PC-9 (cell line): ENCODE results near the gene CDC73. TPM values are rescaled to one million over a fixed set of nuclear protein-coding genes. Genes with fewer than 3 reads are reported as not detected.

Experiments used
- BruUV-seq: library from RNA; stranded (reverse); fragments of 400-500 nt; replicated peaks from 2 replicates; lab custom pipeline; 2021; lab: Mats Ljungman, UMichigan
- CTCF ChIA-PET: fragments of 300-600 bp; sonication (Branson Sonifier 250); formaldehyde crosslinking; loops from one replicate; lab custom pipeline; 2022; ENCODE audit warnings: antibody characterized with exemption; lab: Charles Lee
- POLR2A ChIA-PET: fragments of 300-600 bp; sonication (Branson Sonifier 250); formaldehyde crosslinking; loops from one replicate; lab custom pipeline; 2022; ENCODE audit warnings: antibody characterized with exemption; ENCODE audit not compliant: unreplicated experiment; lab: Charles Lee
- DNase-seq, 2 experiments: peaks; one replicate each; pipeline versions ENCODE4 v3.0.0 to v3.0.0-alpha.2; 2015 to 2022; ENCODE audit warnings: mixed read lengths in 1 of 2
- H2AFZ ChIP-seq: fragments of 200-600 bp; sonication (generic); 2 replicates; pipeline ENCODE4 v1.8.1; 2017; ENCODE audit warnings: antibody characterized with exemption
- H3F3A ChIP-seq: fragments of 200-600 bp; sonication (generic); 2 replicates; pipeline ENCODE4 v1.8.1; 2017; ENCODE audit warnings: antibody characterized with exemption, mild to moderate bottlenecking, low read depth; ENCODE audit not compliant: insufficient read depth
- H3K27ac ChIP-seq: fragments of 200-600 bp; sonication (generic); 2 replicates; pipeline ENCODE4 v1.6.1; 2016; ENCODE audit warnings: mixed run types
- H3K27me3 ChIP-seq: fragments of 200-600 bp; sonication (generic); 2 replicates; pipeline ENCODE4 v1.6.1; 2016; ENCODE audit warnings: low read depth, mixed run types; ENCODE audit not compliant: insufficient read depth
- H3K36me3 ChIP-seq: fragments of 200-600 bp; sonication (generic); 2 replicates; pipeline ENCODE4 v1.6.1; 2016; ENCODE audit warnings: low read depth, mixed run types
- H3K4me1 ChIP-seq: fragments of 200-600 bp; sonication (generic); replicated peaks from 2 replicates; pipeline ENCODE4 v1.6.1; 2016; ENCODE audit warnings: mixed run types; ENCODE audit not compliant: insufficient read depth
- H3K4me2 ChIP-seq: fragments of 200-600 bp; sonication (generic); 2 replicates; pipeline ENCODE4 v1.6.1; 2017; ENCODE audit warnings: mixed run types
- H3K4me3 ChIP-seq: fragments of 200-600 bp; sonication (generic); 2 replicates; pipeline ENCODE4 v1.6.1; 2016; ENCODE audit warnings: mixed run types
- H3K79me2 ChIP-seq: fragments of 200-600 bp; sonication (generic); 2 replicates; pipeline ENCODE4 v1.6.1; 2017; ENCODE audit warnings: low read depth, mixed run types
- H3K9me2 ChIP-seq: fragments of 200-600 bp; sonication (generic); 2 replicates; pipeline ENCODE4 v1.8.1; 2017; ENCODE audit warnings: mild to moderate bottlenecking; ENCODE audit not compliant: insufficient read depth
- H3K9me3 ChIP-seq: fragments of 200-600 bp; sonication (generic); 2 replicates; pipeline ENCODE4 v1.8.1; 2016; ENCODE audit warnings: low read depth; ENCODE audit not compliant: insufficient read depth
- H4K20me1 ChIP-seq: fragments of 200-600 bp; sonication (generic); 2 replicates; pipeline ENCODE4 v1.8.1; 2017; ENCODE audit not compliant: insufficient read depth
- CTCF ChIP-seq: fragments of 200-600 bp; sonication (generic); conservative IDR thresholded peaks from 2 replicates; pipeline ENCODE4 v1.6.1; 2017; ENCODE audit warnings: mixed run types, antibody characterized with exemption, mild to moderate bottlenecking, moderate library complexity
- EZH2 ChIP-seq: fragments of 200-600 bp; sonication (generic); IDR thresholded peaks from 2 replicates; pipeline ENCODE4 v1.8.0; 2017; ENCODE audit warnings: antibody characterized with exemption, low read depth
- intact Hi-C: fragments of 100-400 bp; cut with micrococcal nuclease; formaldehyde crosslinking; loops from one replicate; pipeline ENCODE4 v1.10.0; 2022; ENCODE audit not compliant: unreplicated experiment
- total RNA-seq: library from RNA; stranded (reverse); gene quantifications from 2 replicates; pipeline ENCODE4 v1.2.3, GENCODE V29; 2021

The CDC73 gene
- total RNA-seq, 1 experiment from 2014 or later, result 39.6 TPM

- Histone ChIP-seq H3K36me3 (0 out of 2 replicates have a peak, but pooled peaks cover 3% of the 10 kb centered on the region), H3K9me2 (no peaks in the 10 kb centered on the region), H4K20me1 (no peaks in the 10 kb centered on the region), H3F3A (no peaks in the 10 kb centered on the region), H3K27ac (no peak overlapping the region), H3K4me3 (no peak overlapping the region), H3K9me3 (no peaks in the 10 kb centered on the region), H3K79me2 (no peaks in the 10 kb centered on the region), H2AFZ (no peak overlapping the region), H3K4me2 (no peak overlapping the region), H3K27me3 (no peaks in the 10 kb centered on the region), H3K4me1 (peaks cover 1% of the 10 kb centered on the region; the same call in 1 of the 2 replicates)
- DNase-seq, result no peak
- intact Hi-C loops, result no loop called here
- POLR2A ChIA-PET, result no interaction called here
- no TSS peak for BruUV-seq
- TF ChIP-seq EZH2, result no peak
- no peak for TF ChIP-seq CTCF
- CTCF ChIA-PET, result no interaction called here
Observed at GRCh38 chr1:193216920-193217319, 95.1 kb downstream of the CDC73 start.

GRCh38 chr1:193219391-193219790, 97.6 kb downstream of the CDC73 start:
- H3K4me1 ChIP-seq, result no peaks in the 10 kb centered on the region
- no peaks in the 10 kb centered on the region for H3K36me3 ChIP-seq
- no peaks in the 10 kb centered on the region for H3K79me2 ChIP-seq
- ChIA-PET POLR2A (no interaction called here), CTCF (no interaction called here)
- no peaks in the 10 kb centered on the region for H3K9me3 ChIP-seq
- TF ChIP-seq EZH2, result no peak
- TF ChIP-seq CTCF, result no peak
- no TSS peak for BruUV-seq
- H3K4me3 ChIP-seq, result no peak overlapping the region
- H3K27me3 ChIP-seq, result no peaks in the 10 kb centered on the region
- no peaks in the 10 kb centered on the region for H3F3A ChIP-seq
- no peak for DNase-seq
- H4K20me1 ChIP-seq, result no peaks in the 10 kb centered on the region
- no peaks in the 10 kb centered on the region for H3K9me2 ChIP-seq
- H2AFZ ChIP-seq, result no peak overlapping the region
- H3K27ac ChIP-seq, result no peak overlapping the region
- no peak overlapping the region for H3K4me2 ChIP-seq
- intact Hi-C loops, result no loop called here

GRCh38 chr1:193221651-193222050, 99.8 kb downstream of the CDC73 start:
- intact Hi-C loops, result no loop called here
- Histone ChIP-seq H3K36me3 (no peaks in the 10 kb centered on the region), H3K9me3 (no peaks in the 10 kb centered on the region), H4K20me1 (no peaks in the 10 kb centered on the region), H3K27me3 (no peaks in the 10 kb centered on the region), H3K79me2 (no peaks in the 10 kb centered on the region), H3K27ac (no peak overlapping the region), H3K9me2 (no peaks in the 10 kb centered on the region), H3K4me3 (no peak overlapping the region), H3F3A (no peaks in the 10 kb centered on the region), H3K4me2 (no peak overlapping the region), H3K4me1 (no peaks in the 10 kb centered on the region), H2AFZ (no peak overlapping the region)
- POLR2A ChIA-PET, result no interaction called here
- BruUV-seq, result no TSS peak
- no peak for TF ChIP-seq CTCF
- no peak for TF ChIP-seq EZH2
- no peak for DNase-seq
- CTCF ChIA-PET, result no interaction called here
